Measurements from ENCODE around the gene SMIM7. TPM values are rescaled to one million over a fixed set of nuclear protein-coding genes. Genes with fewer than 3 reads are reported as not detected.

SMIM7 gene
- total RNA-seq, 1 experiment from 2014 or later: 66.4 TPM

DNA sequence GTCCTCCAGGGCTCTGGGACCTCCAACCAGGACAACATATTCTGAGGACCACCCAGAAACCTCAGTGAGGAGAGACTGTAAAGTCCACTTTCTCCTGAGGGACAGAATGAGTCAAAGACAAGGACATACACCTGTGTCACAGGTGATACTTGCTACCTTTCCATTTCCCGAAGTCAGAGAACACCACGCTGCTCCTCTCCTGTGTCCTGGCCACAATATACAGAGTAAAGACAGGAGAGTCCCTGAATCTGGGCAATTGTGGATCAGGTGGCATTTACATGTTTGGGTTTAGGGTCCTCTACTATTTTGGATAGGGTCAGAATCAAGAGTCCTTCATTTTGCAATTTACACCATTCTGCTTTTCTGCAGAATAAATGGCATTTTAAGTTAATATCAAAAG lies 36.9 kb downstream of the SMIM7 start:
- RAD21 ChIA-PET (ENCODE audit: low non-redundant PET in 1 of 2, low total read pairs in 2 of 2, uncharacterized antibody in 2 of 2, unreplicated experiment in 2 of 2): no interaction called here
- ATAC-seq: no peak
- DNase-seq (ENCODE audit: low read depth, low spot score): no peak

More for the DNA sequence above, 36.9 kb downstream of the SMIM7 start:
- CTCF ChIA-PET: no interaction called here
- H3K4me3 ChIP-seq (replicated peaks in 1 of 2; ENCODE audit: low read depth in 1 of 2, low read length in 2 of 2): no peak overlapping the region
- intact Hi-C loops (cut with micrococcal nuclease): no loop called here
- H3K27me3 ChIP-seq (ENCODE audit: insufficient read depth, low read length): no peaks in the 10 kb centered on the region
- H3K9me3 ChIP-seq (ENCODE audit: control insufficient read depth in 1 of 2, insufficient read depth in 1 of 2, low read depth in 1 of 2, low read length in 2 of 2): no peaks in the 10 kb centered on the region
- H3K27ac ChIP-seq (ENCODE audit: low read depth, low read length): no peak overlapping the region
- POLR2A ChIA-PET: no interaction called here
- peaks cover 3 to 20% of the 10 kb centered on the region in 2 experiments; a peak in 2 of 4 replicates for H3K36me3 ChIP-seq (ENCODE audit: control insufficient read depth in 1 of 2, insufficient read depth in 2 of 2, low read length in 2 of 2)
- TF ChIP-seq, protein P1, sequence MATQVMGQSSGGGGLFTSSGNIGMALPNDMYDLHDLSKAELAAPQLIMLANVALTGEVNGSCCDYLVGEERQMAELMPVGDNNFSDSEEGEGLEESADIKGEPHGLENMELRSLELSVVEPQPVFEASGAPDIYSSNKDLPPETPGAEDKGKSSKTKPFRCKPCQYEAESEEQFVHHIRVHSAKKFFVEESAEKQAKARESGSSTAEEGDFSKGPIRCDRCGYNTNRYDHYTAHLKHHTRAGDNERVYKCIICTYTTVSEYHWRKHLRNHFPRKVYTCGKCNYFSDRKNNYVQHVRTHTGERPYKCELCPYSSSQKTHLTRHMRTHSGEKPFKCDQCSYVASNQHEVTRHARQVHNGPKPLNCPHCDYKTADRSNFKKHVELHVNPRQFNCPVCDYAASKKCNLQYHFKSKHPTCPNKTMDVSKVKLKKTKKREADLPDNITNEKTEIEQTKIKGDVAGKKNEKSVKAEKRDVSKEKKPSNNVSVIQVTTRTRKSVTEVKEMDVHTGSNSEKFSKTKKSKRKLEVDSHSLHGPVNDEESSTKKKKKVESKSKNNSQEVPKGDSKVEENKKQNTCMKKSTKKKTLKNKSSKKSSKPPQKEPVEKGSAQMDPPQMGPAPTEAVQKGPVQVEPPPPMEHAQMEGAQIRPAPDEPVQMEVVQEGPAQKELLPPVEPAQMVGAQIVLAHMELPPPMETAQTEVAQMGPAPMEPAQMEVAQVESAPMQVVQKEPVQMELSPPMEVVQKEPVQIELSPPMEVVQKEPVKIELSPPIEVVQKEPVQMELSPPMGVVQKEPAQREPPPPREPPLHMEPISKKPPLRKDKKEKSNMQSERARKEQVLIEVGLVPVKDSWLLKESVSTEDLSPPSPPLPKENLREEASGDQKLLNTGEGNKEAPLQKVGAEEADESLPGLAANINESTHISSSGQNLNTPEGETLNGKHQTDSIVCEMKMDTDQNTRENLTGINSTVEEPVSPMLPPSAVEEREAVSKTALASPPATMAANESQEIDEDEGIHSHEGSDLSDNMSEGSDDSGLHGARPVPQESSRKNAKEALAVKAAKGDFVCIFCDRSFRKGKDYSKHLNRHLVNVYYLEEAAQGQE (IDR thresholded peaks at IDR 0.05; ENCODE audit: low read depth): no peak
- TF ChIP-seq ZNF274 (IDR thresholded peaks at IDR 0.05; ENCODE audit: low read depth, low read length): no peak
- no peak for TF ChIP-seq POLR2A (IDR thresholded peaks at IDR 0.05; ENCODE audit: borderline replicate concordance, extremely low read depth, insufficient read depth, insufficient read length)
- no peak for TF ChIP-seq CBX3 (IDR thresholded peaks at IDR 0.05; ENCODE audit: low read depth)
- no peak for TF ChIP-seq SP1 (IDR thresholded peaks at IDR 0.05; ENCODE audit: low read depth)
- TF ChIP-seq FOSL1 (IDR thresholded peaks at IDR 0.05; ENCODE audit: low read depth): no peak
- TF ChIP-seq EZH2phosphoT487 (IDR thresholded peaks at IDR 0.05; ENCODE audit: borderline replicate concordance): no peak
- no peak for TF ChIP-seq TCF7L2 (IDR thresholded peaks at IDR 0.05; ENCODE audit: borderline replicate concordance, extremely low read depth, insufficient read depth, insufficient read length)
- no peak for TF ChIP-seq SRF (IDR thresholded peaks at IDR 0.05; ENCODE audit: low read depth)
- TF ChIP-seq EGR1 (IDR thresholded peaks at IDR 0.05; ENCODE audit: low read depth): no peak
- TF ChIP-seq ZFX (IDR thresholded peaks at IDR 0.05): no peak
- no peak for TF ChIP-seq EZH2 (IDR thresholded peaks at IDR 0.05)
- no peak for TF ChIP-seq JUND (IDR thresholded peaks at IDR 0.05)
- no peak for TF ChIP-seq ELF1 (IDR thresholded peaks at IDR 0.05; ENCODE audit: borderline replicate concordance, low read depth)
- H4K20me1 ChIP-seq (ENCODE audit: insufficient read depth): peaks cover 11% of the 10 kb centered on the region; the same call in 1 of the 2 replicates
- H3K4me1 ChIP-seq (ENCODE audit: control insufficient read depth in 1 of 2, insufficient read depth in 2 of 2, low read length in 2 of 2): peaks cover 6% of the 10 kb centered on the region in 2 experiments
- H3K4me2 ChIP-seq (ENCODE audit: low read length): no peak overlapping the region
- no TSS peak for BruUV-seq (replicated peaks)
- H3K79me2 ChIP-seq (ENCODE audit: insufficient read depth, low read length): peaks cover 98% of the 10 kb centered on the region
- no peaks in the 10 kb centered on the region for H3K9me2 ChIP-seq (ENCODE audit: insufficient read depth)
- H2AFZ ChIP-seq (ENCODE audit: low read depth, low read length, poor library complexity, severe bottlenecking): no peak overlapping the region
- H3K9ac ChIP-seq (ENCODE audit: low read length): no peak overlapping the region
